ENCODE measurements around the gene USP17L18.
"Not testable (repeated sequence)": the region's sequence is repeated elsewhere in the genome, so short reads cannot be mapped to it uniquely, and the experiment has no call there.

USP17L18 gene, protein sequence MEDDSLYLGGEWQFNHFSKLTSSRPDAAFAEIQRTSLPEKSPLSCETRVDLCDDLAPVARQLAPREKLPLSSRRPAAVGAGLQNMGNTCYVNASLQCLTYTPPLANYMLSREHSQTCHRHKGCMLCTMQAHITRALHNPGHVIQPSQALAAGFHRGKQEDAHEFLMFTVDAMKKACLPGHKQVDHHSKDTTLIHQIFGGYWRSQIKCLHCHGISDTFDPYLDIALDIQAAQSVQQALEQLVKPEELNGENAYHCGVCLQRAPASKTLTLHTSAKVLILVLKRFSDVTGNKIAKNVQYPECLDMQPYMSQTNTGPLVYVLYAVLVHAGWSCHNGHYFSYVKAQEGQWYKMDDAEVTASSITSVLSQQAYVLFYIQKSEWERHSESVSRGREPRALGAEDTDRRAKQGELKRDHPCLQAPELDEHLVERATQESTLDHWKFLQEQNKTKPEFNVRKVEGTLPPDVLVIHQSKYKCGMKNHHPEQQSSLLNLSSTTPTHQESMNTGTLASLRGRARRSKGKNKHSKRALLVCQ

DNA sequence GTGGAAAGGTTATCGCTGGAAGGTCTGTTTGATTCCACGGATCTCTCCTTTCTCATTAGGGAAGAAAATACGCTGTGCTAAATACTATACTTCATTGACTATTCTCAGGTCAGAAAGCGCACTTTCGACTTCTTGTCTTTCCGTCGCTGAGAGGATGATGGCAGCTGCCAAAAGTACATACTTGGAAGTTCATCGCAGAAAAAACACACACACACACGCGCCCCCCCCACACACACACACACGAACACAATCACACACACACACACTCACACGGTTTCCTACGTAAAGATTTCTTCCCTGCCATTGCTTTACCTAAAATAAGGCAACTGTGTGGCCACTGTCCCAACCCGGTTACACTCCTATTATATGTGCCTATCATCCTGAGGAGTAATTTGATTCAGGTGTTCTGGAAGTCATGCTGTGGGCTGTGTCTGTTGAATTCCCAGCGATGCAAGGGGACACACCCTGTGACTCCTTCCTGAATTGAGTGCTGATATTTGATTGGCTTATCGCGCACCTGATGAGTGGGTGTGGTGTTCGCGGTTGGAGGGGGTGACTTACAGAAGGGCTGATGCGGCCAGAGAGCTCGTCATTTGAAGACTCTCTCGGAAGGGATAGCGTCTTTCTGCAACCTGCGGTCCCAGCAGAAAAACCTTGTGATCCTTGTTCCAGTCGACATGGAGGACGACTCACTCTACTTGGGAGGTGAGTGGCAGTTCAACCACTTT, at the start of gene USP17L18:
Gene USP17L18, plus strand, starts transcription at position 678 of the 728 bp plus-strand sequence. Its CDS starts 0 bp downstream, at position 678.
- DNase-seq = not testable (repeated sequence)

DNA sequence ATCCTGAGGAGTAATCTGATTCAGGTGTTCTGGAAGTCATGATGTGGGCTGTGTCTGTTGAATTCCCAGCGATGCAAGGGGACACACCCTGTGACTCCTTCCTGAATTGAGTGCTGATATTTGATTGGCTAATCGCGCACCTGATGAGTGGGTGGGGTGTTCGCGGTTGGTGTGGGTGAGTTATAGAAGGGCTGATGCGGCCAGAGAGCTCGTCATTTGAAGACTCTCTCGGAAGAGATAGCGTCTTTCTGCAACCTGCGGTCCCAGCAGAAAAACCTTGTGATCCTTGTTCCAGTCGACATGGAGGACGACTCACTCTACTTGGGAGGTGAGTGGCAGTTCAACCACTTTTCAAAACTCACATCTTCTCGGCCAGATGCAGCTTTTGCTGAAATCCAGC, 38.1 kb upstream of the USP17L18 start, which contains the start of gene USP17L10:
Gene USP17L10, plus strand, starts transcription at position 301 of the 400 bp plus-strand sequence. Its CDS starts 0 bp downstream, at position 301.
- DNase-seq = not testable (repeated sequence)

DNA sequence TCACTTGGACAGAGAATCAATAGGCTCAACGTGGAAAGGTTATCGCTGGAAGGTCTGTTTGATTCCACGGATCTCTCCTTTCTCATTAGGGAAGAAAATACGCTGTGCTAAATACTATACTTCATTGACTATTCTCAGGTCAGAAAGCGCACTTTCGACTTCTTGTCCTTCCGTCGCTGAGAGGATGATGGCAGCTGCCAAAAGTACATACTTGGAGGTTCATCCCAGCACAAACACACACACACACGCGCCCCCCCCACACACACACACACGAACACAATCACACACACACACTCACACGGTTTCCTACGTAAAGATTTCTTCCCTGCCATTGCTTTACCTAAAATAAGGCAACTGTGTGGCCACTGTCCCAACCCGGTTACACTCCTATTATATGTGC, 33.7 kb upstream of the USP17L18 start:
- not testable (repeated sequence) for DNase-seq

DNA sequence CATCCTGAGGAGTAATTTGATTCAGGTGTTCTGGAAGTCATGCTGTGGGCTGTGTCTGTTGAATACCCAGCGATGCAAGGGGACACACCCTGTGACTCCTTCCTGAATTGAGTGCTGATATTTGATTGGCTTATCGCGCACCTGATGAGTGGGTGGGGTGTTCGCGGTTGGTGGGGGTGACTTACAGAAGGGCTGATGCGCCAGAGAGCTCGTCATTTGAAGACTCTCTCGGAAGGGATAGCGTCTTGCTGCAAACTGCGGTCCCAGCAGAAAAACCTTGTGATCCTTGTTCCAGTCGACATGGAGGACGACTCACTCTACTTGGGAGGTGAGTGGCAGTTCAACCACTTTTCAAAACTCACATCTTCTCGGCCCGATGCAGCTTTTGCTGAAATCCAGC, 33.3 kb upstream of the USP17L18 start, which contains the start of gene USP17L11:
Gene USP17L11, plus strand, starts transcription at position 301 of the 400 bp plus-strand sequence. Its CDS starts 0 bp downstream, at position 301.
- DNase-seq = not testable (repeated sequence)

DNA sequence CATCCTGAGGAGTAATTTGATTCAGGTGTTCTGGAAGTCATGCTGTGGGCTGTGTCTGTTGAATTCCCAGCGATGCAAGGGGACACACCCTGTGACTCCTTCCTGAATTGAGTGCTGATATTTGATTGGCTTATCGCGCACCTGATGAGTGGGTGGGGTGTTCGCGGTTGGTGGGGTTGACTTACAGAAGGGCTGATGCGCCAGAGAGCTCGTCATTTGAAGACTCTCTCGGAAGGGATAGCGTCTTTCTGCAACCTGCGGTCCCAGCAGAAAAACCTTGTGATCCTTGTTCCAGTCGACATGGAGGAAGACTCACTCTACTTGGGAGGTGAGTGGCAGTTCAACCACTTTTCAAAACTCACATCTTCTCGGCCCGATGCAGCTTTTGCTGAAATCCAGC, 28.6 kb upstream of the USP17L18 start, which contains the start of gene USP17L12:
Gene USP17L12, plus strand, starts transcription at position 301 of the 400 bp plus-strand sequence. Its CDS starts 0 bp downstream, at position 301.
- not testable (repeated sequence) for DNase-seq

DNA sequence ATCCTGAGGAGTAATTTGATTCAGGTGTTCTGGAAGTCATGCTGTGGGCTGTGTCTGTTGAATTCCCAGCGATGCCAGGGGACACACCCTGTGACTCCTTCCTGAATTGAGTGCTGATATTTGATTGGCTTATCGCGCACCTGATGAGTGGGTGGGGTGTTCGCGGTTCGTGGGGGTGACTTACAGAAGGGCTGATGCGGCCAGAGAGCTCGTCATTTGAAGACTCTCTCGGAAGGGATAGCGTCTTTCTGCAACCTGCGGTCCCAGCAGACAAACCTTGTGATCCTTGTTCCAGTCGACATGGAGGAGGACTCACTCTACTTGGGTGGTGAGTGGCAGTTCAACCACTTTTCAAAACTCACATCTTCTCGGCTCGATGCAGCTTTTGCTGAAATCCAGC, 23.8 kb upstream of the USP17L18 start, which contains the start of gene USP17L13:
Gene USP17L13, plus strand, starts transcription at position 301 of the 400 bp plus-strand sequence. Its CDS starts 0 bp downstream, at position 301.
- not testable (repeated sequence) for DNase-seq

DNA sequence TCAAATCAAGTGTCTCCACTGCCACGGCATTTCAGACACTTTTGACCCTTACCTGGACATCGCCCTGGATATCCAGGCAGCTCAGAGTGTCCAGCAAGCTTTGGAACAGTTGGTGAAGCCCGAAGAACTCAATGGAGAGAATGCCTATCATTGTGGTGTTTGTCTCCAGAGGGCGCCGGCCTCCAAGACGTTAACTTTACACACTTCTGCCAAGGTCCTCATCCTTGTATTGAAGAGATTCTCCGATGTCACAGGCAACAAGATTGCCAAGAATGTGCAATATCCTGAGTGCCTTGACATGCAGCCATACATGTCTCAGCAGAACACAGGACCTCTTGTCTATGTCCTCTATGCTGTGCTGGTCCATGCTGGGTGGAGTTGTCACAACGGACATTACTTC, 18.2 kb upstream of the USP17L18 start:
- not testable (repeated sequence) for DNase-seq

DNA sequence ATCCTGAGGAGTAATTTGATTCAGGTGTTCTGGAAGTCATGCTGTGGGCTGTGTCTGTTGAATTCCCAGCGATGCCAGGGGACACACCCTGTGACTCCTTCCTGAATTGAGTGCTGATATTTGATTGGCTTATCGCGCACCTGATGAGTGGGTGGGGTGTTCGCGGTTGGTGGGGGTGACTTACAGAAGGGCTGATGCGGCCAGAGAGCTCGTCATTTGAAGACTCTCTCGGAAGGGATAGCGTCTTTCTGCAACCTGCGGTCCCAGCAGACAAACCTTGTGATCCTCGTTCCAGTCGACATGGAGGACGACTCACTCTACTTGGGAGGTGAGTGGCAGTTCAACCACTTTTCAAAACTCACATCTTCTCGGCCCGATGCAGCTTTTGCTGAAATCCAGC, 14.3 kb upstream of the USP17L18 start, which contains the start of gene USP17L15:
Gene USP17L15, plus strand, starts transcription at position 301 of the 400 bp plus-strand sequence. Its CDS starts 0 bp downstream, at position 301.
- DNase-seq = not testable (repeated sequence)

DNA sequence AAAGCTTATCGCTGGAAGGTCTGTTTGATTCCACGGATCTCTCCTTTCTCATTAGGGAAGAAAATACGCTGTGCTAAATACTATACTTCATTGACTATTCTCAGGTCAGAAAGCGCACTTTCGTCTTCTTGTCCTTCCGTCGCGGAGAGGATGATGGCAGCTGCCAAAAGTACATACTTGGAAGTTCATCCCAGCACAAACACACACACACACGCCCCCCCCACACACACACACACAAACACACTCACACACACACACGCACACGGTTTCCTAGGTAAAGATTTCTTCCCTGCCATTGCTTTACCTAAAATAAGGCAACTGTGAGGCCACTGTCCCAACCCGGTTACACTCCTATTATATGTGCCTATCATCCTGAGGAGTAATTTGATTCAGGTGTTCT, 10.0 kb upstream of the USP17L18 start:
- DNase-seq = not testable (repeated sequence)

DNA sequence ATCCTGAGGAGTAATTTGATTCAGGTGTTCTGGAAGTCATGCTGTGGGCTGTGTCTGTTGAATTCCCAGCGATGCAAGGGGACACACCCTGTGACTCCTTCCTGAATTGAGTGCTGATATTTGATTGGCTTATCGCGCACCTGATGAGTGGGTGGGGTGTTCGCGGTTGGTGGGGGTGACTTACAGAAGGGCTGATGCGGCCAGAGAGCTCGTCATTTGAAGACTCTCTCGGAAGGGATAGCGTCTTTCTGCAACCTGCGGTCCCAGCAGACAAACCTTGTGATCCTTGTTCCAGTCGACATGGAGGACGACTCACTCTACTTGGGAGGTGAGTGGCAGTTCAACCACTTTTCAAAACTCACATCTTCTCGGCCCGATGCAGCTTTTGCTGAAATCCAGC, 4.9 kb upstream of the USP17L18 start, which contains the start of gene USP17L17:
Gene USP17L17, plus strand, starts transcription at position 301 of the 400 bp plus-strand sequence. Its CDS starts 0 bp downstream, at position 301.
- DNase-seq = not testable (repeated sequence)

DNA sequence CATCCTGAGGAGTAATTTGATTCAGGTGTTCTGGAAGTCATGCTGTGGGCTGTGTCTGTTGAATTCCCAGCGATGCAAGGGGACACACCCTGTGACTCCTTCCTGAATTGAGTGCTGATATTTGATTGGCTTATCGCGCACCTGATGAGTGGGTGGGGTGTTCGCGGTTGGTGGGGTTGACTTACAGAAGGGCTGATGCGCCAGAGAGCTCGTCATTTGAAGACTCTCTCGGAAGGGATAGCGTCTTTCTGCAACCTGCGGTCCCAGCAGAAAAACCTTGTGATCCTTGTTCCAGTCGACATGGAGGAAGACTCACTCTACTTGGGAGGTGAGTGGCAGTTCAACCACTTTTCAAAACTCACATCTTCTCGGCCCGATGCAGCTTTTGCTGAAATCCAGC, 4.6 kb downstream of the USP17L18 start, which contains the start of gene USP17L19:
Gene USP17L19, plus strand, starts transcription at position 301 of the 400 bp plus-strand sequence. Its CDS starts 0 bp downstream, at position 301.
- DNase-seq = not testable (repeated sequence)

DNA sequence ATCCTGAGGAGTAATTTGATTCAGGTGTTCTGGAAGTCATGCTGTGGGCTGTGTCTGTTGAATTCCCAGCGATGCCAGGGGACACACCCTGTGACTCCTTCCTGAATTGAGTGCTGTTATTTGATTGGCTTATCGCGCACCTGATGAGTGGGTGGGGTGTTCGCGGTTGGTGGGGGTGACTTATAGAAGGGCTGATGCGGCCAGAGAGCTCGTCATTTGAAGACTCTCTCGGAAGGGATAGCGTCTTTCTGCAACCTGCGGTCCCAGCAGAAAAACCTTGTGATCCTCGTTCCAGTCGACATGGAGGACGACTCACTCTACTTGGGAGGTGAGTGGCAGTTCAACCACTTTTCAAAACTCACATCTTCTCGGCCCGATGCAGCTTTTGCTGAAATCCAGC, 9.4 kb downstream of the USP17L18 start, which contains the start of gene USP17L20:
Gene USP17L20, plus strand, starts transcription at position 301 of the 400 bp plus-strand sequence. Its CDS starts 0 bp downstream, at position 301.
- DNase-seq = not testable (repeated sequence)

DNA sequence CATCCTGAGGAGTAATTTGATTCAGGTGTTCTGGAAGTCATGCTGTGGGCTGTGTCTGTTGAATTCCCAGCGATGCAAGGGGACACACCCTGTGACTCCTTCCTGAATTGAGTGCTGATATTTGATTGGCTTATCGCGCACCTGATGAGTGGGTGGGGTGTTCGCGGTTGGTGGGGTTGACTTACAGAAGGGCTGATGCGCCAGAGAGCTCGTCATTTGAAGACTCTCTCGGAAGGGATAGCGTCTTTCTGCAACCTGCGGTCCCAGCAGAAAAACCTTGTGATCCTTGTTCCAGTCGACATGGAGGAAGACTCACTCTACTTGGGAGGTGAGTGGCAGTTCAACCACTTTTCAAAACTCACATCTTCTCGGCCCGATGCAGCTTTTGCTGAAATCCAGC, 14.1 kb downstream of the USP17L18 start, which contains the start of gene USP17L21:
Gene USP17L21, plus strand, starts transcription at position 301 of the 400 bp plus-strand sequence. Its CDS starts 0 bp downstream, at position 301.
- DNase-seq = not testable (repeated sequence)

DNA sequence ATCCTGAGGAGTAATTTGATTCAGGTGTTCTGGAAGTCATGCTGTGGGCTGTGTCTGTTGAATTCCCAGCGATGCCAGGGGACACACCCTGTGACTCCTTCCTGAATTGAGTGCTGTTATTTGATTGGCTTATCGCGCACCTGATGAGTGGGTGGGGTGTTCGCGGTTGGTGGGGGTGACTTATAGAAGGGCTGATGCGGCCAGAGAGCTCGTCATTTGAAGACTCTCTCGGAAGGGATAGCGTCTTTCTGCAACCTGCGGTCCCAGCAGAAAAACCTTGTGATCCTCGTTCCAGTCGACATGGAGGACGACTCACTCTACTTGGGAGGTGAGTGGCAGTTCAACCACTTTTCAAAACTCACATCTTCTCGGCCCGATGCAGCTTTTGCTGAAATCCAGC, 18.9 kb downstream of the USP17L18 start, which contains the start of gene USP17L22:
Gene USP17L22, plus strand, starts transcription at position 301 of the 400 bp plus-strand sequence. Its CDS starts 0 bp downstream, at position 301.
- DNase-seq = not testable (repeated sequence)

DNA sequence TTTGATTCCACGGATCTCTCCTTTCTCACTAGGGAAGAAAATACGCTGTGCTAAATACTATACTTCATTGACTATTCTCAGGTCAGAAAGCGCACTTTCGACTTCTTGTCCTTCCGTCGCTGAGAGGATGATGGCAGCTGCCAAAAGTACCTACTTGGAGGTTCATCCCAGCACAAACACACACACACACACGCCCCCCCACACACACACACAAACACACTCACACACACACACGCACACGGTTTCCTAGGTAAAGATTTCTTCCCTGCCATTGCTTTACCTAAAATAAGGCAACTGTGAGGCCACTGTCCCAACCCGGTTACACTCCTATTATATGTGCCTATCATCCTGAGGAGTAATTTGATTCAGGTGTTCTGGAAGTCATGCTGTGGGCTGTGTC, 23.3 kb downstream of the USP17L18 start:
- DNase-seq = not testable (repeated sequence)

Measured in C1 segment of cervical spinal cord (tissue), 14 donors.